Astrocyte (in vitro differentiated cells and primary cell): ENCODE measurements around the gene PTPRN2.

Source experiments
- CTCF ChIP-seq: IDR thresholded peaks from 2 replicates; pipeline ENCODE4 v1.5.1; 2011; ENCODE audit warnings: low read depth, mild to moderate bottlenecking, inconsistent platforms, low read length, moderate library complexity; ENCODE audit not compliant: insufficient read depth
- EZH2 ChIP-seq: IDR thresholded peaks from 2 replicates; pipeline ENCODE4 v1.6.1; 2012; ENCODE audit warnings: mild to moderate bottlenecking, low read length, inconsistent platforms; ENCODE audit not compliant: insufficient read depth

DNA sequence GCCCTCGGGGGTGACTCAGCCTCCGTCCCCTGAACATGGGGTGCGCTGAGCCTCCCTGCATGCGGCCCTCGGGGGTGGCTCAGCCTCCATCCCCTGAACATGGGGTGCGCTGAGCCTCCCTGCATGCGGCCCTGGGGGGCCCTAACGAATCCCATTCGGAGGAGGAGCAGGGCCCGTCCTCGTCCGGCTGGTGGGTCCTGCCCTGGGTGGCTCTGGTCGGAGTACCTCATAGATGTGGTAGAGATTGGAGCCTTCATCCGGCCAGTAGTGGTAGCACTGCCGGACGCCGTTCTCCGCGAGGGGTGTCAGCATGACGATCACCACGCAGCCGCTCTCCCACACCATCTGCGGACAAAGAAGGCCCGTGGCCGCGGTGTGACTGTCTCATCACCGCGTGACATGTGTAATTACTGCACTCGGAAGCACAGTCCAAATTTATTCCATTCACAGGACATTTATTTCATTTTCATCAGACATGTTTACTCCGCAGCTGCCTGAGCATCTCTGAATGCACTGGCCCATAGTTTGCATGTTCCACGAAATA lies 1009.8 kb downstream of the PTPRN2 start:
- TF ChIP-seq CTCF (no peak), EZH2 (no peak)
